ENCODE measurements around the gene MMP14. TPM values are rescaled to one million over a fixed set of nuclear protein-coding genes. Genes with fewer than 3 reads are reported as not detected.

MMP14 gene
- total RNA-seq, 1 donor: 580 TPM

DNA sequence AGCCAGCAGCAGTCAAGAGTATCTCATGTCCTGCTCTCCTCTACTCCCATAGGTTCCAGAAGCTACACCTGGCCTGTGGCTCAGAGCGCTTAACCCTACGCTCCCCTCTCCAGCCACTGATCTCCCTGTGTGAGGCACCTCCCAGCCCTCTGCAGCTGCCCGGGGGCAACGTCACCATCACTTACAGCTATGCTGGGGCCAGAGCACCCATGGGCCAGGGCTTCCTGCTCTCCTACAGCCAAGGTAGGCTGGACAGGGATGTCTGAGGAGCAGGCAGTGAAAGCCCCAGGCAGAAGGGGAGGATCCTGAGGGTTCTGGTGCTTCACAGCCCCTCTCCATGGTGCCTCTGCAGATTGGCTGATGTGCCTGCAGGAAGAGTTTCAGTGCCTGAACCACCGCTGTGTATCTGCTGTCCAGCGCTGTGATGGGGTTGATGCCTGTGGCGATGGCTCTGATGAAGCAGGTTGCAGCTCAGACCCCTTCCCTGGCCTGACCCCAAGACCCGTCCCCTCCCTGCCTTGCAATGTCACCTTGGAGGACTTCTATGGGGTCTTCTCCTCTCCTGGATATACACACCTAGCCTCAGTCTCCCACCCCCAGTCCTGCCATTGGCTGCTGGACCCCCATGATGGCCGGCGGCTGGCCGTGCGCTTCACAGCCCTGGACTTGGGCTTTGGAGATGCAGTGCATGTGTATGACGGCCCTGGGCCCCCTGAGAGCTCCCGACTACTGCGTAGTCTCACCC, 38.8 kb downstream of the MMP14 start:
- Histone ChIP-seq H3K36me3 (ENCODE audit: insufficient read depth, low read length) (peaks cover 53% of the 10 kb centered on the region), H3K4me3 (ENCODE audit: insufficient read depth, low read length) (no peak overlapping the region)
- TF ChIP-seq, protein P1, sequence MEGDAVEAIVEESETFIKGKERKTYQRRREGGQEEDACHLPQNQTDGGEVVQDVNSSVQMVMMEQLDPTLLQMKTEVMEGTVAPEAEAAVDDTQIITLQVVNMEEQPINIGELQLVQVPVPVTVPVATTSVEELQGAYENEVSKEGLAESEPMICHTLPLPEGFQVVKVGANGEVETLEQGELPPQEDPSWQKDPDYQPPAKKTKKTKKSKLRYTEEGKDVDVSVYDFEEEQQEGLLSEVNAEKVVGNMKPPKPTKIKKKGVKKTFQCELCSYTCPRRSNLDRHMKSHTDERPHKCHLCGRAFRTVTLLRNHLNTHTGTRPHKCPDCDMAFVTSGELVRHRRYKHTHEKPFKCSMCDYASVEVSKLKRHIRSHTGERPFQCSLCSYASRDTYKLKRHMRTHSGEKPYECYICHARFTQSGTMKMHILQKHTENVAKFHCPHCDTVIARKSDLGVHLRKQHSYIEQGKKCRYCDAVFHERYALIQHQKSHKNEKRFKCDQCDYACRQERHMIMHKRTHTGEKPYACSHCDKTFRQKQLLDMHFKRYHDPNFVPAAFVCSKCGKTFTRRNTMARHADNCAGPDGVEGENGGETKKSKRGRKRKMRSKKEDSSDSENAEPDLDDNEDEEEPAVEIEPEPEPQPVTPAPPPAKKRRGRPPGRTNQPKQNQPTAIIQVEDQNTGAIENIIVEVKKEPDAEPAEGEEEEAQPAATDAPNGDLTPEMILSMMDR (IDR thresholded peaks at IDR 0.05; ENCODE audit: extremely low read depth, low read depth, low read length): no peak

DNA sequence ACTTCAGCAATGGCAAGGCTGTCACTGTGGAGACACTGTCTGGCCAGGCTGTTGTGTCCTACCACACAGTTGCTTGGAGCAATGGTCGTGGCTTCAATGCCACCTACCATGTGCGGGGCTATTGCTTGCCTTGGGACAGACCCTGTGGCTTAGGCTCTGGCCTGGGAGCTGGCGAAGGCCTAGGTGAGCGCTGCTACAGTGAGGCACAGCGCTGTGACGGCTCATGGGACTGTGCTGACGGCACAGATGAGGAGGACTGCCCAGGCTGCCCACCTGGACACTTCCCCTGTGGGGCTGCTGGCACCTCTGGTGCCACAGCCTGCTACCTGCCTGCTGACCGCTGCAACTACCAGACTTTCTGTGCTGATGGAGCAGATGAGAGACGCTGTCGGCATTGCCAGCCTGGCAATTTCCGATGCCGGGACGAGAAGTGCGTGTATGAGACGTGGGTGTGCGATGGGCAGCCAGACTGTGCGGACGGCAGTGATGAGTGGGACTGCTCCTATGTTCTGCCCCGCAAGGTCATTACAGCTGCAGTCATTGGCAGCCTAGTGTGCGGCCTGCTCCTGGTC, 39.4 kb downstream of the MMP14 start:
- Histone ChIP-seq H3K27me3 (ENCODE audit: insufficient read depth, low read length) (no peaks in the 10 kb centered on the region), H3K4me3 (ENCODE audit: insufficient read depth, low read length) (no peak overlapping the region), H4K20me1 (ENCODE audit: insufficient read depth, low read length) (peaks cover 24% of the 10 kb centered on the region), H3K27ac (ENCODE audit: low read depth, low read length) (no peak overlapping the region), H2AFZ (ENCODE audit: low read length) (no peak overlapping the region), H3K4me2 (ENCODE audit: insufficient read depth, low read length) (no peak overlapping the region), H3K9me3 (ENCODE audit: low read depth, low read length) (no peaks in the 10 kb centered on the region), H3K79me2 (ENCODE audit: insufficient read depth, low read length) (peaks cover 33% of the 10 kb centered on the region), H3K36me3 (ENCODE audit: insufficient read depth, low read length) (peaks cover 53% of the 10 kb centered on the region), H3K4me1 (ENCODE audit: insufficient read depth, low read length) (peaks cover 15% of the 10 kb centered on the region)
- TF ChIP-seq, protein P1 (IDR thresholded peaks at IDR 0.05; ENCODE audit: extremely low read depth, low read depth, low read length): no peak
- peak; percentile 62 for DNase-seq (ENCODE audit: insufficient read length, low spot score, missing footprints)

More for the DNA sequence above, 38.8 kb downstream of the MMP14 start:
- Histone ChIP-seq H3K79me2 (ENCODE audit: insufficient read depth, low read length) (peaks cover 33% of the 10 kb centered on the region), H3K4me2 (ENCODE audit: insufficient read depth, low read length) (no peak overlapping the region), H3K4me1 (ENCODE audit: insufficient read depth, low read length) (peaks cover 21% of the 10 kb centered on the region), H3K9me3 (ENCODE audit: low read depth, low read length) (no peaks in the 10 kb centered on the region), H3K27me3 (ENCODE audit: insufficient read depth, low read length) (no peaks in the 10 kb centered on the region), H3K27ac (ENCODE audit: low read depth, low read length) (no peak overlapping the region), H2AFZ (ENCODE audit: low read length) (no peak overlapping the region), H4K20me1 (ENCODE audit: insufficient read depth, low read length) (peaks cover 24% of the 10 kb centered on the region)
- DNase-seq (ENCODE audit: insufficient read length, low spot score, missing footprints): peak; percentile 43

DNA sequence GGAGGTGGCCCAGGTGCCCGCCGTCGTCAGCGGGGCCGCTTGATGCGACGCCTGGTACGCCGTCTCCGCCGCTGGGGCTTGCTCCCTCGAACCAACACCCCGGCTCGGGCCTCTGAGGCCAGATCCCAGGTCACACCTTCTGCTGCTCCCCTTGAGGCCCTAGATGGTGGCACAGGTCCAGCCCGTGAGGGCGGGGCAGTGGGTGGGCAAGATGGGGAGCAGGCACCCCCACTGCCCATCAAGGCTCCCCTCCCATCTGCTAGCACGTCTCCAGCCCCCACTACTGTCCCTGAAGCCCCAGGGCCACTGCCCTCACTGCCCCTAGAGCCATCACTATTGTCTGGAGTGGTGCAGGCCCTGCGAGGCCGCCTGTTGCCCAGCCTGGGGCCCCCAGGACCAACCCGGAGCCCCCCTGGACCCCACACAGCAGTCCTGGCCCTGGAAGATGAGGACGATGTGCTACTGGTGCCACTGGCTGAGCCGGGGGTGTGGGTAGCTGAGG, 40.7 kb downstream of the MMP14 start:
- Histone ChIP-seq H3K79me2 (ENCODE audit: insufficient read depth, low read length) (peaks cover 33% of the 10 kb centered on the region), H2AFZ (ENCODE audit: low read length) (no peak overlapping the region), H4K20me1 (ENCODE audit: insufficient read depth, low read length) (peaks cover 24% of the 10 kb centered on the region), H3K27ac (ENCODE audit: low read depth, low read length) (no peak overlapping the region), H3K4me2 (ENCODE audit: insufficient read depth, low read length) (no peak overlapping the region), H3K27me3 (ENCODE audit: insufficient read depth, low read length) (no peaks in the 10 kb centered on the region), H3K4me3 (ENCODE audit: insufficient read depth, low read length) (no peak overlapping the region), H3K36me3 (ENCODE audit: insufficient read depth, low read length) (peaks cover 53% of the 10 kb centered on the region), H3K9me3 (ENCODE audit: low read depth, low read length) (no peaks in the 10 kb centered on the region), H3K4me1 (ENCODE audit: insufficient read depth, low read length) (peaks cover 10% of the 10 kb centered on the region)
- no peak for DNase-seq (ENCODE audit: insufficient read length, low spot score, missing footprints)
- TF ChIP-seq, protein P1 (IDR thresholded peaks at IDR 0.05; ENCODE audit: extremely low read depth, low read depth, low read length): no peak

Data from osteoblast (primary cell).